ENCODE measurements around the gene AQP3.

DNA sequence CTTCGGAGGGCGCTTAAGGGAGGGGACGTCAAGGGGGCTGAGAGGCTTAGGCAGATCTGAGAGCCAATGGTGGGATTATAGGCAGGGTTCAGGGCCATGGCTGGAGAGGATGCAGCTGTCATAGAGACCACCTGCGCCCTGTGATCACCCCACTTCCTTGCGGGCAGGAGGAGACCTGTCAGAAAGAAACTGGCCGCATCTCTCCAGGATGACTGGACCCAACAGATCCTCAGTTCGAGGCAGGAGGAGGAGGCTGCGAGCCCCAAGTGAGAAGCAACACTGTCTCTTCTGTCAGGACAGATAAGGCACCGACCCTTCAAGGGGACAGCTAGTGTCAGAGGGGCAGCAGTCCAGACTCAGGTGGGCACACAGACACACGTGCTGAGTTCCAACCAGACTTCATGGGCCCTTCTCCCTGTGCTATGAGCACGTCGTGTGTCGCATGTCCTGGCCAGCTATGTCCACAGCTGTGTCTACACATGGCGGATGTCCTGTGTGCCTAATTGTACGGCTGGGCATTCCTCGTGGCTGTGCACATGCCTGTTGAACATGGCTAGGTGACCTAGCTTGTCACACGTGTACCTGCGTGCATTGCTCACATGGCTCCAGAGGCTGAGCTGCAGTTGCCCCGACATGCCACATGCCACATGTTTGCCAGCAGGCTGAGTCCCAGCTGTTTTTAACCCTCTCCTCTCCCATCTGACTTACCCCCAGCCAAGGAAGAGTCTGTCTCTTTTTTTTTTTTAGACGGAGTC is 583 bp upstream of the AQP3 start:
- TF ChIP-seq HDGF (IDR thresholded peaks at IDR 0.05) (no peak), SIN3A (IDR thresholded peaks at IDR 0.05; ENCODE audit: borderline replicate concordance in 2 of 2, control insufficient read depth in 1 of 2, low read depth in 2 of 2, low read length in 2 of 2) (no peak), CHD2 (IDR thresholded peaks at IDR 0.05; ENCODE audit: low read depth, low read length) (no peak), CEBPB (tag; IDR thresholded peaks at IDR 0.05) (no peak), EZH2 (IDR thresholded peaks at IDR 0.05; ENCODE audit: borderline replicate concordance, low read depth, low read length) (no peak), YY1 (IDR thresholded peaks at IDR 0.05; ENCODE audit: borderline replicate concordance in 1 of 3, control insufficient read depth in 1 of 3, extremely low read depth in 1 of 3, insufficient read depth in 3 of 3, insufficient read length in 1 of 3, insufficient replicate concordance in 2 of 3, low read depth in 1 of 3, low read length in 2 of 3) (no peak), SETDB1 (IDR thresholded peaks at IDR 0.05; ENCODE audit: low read length) (no peak), SIN3B (IDR thresholded peaks at IDR 0.05; ENCODE audit: low read depth) (no peak), NR3C1 (CRISPR knock-in tag; IDR thresholded peaks at IDR 0.05) (no peak)
- TF ChIP-seq, protein P1, sequence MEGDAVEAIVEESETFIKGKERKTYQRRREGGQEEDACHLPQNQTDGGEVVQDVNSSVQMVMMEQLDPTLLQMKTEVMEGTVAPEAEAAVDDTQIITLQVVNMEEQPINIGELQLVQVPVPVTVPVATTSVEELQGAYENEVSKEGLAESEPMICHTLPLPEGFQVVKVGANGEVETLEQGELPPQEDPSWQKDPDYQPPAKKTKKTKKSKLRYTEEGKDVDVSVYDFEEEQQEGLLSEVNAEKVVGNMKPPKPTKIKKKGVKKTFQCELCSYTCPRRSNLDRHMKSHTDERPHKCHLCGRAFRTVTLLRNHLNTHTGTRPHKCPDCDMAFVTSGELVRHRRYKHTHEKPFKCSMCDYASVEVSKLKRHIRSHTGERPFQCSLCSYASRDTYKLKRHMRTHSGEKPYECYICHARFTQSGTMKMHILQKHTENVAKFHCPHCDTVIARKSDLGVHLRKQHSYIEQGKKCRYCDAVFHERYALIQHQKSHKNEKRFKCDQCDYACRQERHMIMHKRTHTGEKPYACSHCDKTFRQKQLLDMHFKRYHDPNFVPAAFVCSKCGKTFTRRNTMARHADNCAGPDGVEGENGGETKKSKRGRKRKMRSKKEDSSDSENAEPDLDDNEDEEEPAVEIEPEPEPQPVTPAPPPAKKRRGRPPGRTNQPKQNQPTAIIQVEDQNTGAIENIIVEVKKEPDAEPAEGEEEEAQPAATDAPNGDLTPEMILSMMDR (IDR thresholded peaks at IDR 0.05 in 2 of 3, conservative IDR thresholded peaks at IDR 0.05 in 1 of 3; ENCODE audit: insufficient read depth in 2 of 3, low read depth in 1 of 3, low read length in 3 of 3): no peak
- TF ChIP-seq, protein P2, sequence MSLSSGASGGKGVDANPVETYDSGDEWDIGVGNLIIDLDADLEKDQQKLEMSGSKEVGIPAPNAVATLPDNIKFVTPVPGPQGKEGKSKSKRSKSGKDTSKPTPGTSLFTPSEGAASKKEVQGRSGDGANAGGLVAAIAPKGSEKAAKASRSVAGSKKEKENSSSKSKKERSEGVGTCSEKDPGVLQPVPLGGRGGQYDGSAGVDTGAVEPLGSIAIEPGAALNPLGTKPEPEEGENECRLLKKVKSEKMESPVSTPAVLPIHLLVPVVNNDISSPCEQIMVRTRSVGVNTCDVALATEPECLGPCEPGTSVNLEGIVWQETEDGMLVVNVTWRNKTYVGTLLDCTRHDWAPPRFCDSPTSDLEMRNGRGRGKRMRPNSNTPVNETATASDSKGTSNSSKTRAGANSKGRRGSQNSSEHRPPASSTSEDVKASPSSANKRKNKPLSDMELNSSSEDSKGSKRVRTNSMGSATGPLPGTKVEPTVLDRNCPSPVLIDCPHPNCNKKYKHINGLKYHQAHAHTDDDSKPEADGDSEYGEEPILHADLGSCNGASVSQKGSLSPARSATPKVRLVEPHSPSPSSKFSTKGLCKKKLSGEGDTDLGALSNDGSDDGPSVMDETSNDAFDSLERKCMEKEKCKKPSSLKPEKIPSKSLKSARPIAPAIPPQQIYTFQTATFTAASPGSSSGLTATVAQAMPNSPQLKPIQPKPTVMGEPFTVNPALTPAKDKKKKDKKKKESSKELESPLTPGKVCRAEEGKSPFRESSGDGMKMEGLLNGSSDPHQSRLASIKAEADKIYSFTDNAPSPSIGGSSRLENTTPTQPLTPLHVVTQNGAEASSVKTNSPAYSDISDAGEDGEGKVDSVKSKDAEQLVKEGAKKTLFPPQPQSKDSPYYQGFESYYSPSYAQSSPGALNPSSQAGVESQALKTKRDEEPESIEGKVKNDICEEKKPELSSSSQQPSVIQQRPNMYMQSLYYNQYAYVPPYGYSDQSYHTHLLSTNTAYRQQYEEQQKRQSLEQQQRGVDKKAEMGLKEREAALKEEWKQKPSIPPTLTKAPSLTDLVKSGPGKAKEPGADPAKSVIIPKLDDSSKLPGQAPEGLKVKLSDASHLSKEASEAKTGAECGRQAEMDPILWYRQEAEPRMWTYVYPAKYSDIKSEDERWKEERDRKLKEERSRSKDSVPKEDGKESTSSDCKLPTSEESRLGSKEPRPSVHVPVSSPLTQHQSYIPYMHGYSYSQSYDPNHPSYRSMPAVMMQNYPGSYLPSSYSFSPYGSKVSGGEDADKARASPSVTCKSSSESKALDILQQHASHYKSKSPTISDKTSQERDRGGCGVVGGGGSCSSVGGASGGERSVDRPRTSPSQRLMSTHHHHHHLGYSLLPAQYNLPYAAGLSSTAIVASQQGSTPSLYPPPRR (CRISPR knock-in tag; IDR thresholded peaks at IDR 0.05; ENCODE audit: borderline replicate concordance): no peak
- TF ChIP-seq, protein P3, sequence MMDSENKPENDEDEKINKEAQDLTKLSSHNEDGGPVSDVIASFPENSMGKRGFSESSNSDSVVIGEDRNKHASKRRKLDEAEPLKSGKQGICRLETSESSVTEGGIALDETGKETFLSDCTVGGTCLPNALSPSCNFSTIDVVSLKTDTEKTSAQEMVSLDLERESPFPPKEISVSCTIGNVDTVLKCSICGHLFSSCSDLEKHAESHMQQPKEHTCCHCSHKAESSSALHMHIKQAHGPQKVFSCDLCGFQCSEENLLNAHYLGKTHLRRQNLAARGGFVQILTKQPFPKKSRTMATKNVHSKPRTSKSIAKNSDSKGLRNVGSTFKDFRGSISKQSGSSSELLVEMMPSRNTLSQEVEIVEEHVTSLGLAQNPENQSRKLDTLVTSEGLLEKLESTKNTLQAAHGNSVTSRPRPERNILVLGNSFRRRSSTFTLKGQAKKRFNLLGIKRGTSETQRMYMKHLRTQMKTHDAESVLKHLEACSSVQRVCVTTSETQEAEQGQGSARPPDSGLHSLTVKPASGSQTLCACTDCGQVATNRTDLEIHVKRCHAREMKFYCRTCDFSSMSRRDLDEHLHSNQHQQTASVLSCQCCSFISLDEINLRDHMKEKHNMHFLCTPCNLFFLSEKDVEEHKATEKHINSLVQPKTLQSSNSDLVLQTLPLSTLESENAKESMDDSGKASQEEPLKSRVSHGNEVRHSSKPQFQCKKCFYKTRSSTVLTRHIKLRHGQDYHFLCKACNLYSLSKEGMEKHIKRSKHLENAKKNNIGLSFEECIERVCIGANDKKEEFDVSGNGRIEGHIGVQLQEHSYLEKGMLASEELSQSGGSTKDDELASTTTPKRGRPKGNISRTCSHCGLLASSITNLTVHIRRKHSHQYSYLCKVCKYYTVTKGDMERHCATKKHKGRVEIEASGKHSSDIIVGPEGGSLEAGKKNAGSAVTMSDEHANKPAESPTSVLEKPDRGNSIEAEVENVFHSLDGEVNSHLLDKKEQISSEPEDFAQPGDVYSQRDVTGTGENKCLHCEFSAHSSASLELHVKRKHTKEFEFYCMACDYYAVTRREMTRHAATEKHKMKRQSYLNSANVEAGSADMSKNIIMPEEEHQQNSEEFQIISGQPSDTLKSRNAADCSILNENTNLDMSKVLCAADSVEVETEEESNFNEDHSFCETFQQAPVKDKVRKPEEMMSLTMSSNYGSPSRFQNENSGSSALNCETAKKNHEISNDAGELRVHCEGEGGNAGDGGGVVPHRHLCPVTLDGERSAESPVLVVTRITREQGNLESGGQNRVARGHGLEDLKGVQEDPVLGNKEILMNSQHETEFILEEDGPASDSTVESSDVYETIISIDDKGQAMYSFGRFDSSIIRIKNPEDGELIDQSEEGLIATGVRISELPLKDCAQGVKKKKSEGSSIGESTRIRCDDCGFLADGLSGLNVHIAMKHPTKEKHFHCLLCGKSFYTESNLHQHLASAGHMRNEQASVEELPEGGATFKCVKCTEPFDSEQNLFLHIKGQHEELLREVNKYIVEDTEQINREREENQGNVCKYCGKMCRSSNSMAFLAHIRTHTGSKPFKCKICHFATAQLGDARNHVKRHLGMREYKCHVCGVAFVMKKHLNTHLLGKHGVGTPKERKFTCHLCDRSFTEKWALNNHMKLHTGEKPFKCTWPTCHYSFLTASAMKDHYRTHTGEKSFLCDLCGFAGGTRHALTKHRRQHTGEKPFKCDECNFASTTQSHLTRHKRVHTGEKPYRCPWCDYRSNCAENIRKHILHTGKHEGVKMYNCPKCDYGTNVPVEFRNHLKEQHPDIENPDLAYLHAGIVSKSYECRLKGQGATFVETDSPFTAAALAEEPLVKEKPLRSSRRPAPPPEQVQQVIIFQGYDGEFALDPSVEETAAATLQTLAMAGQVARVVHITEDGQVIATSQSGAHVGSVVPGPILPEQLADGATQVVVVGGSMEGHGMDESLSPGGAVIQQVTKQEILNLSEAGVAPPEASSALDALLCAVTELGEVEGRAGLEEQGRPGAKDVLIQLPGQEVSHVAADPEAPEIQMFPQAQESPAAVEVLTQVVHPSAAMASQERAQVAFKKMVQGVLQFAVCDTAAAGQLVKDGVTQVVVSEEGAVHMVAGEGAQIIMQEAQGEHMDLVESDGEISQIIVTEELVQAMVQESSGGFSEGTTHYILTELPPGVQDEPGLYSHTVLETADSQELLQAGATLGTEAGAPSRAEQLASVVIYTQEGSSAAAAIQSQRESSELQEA (IDR thresholded peaks at IDR 0.05; ENCODE audit: low read depth): no peak

All from K562 (cell line).